Peyer's patch (tissue), 4 donors: ENCODE measurements around the gene AIG1. TPM values are rescaled to one million over a fixed set of nuclear protein-coding genes. Genes with fewer than 3 reads are reported as not detected.

ENCODE experiments used
- DNase-seq, 3 donors: peaks; one replicate each; pipeline ENCODE4 v3.0.0-alpha.2; 2017 to 2019
- H3K27ac ChIP-seq, 4 donors: fragments of 200-600 bp; sonication (generic); one replicate each; pipeline ENCODE4 v1.5.1; 2016 to 2019
- H3K27me3 ChIP-seq, 2 donors: fragments of 200-600 bp; sonication (generic); one replicate each; pipeline ENCODE4 v1.5.1; 2019
- H3K36me3 ChIP-seq, 3 donors: fragments of 200-600 bp; sonication (generic); one replicate each; pipeline ENCODE4 v1.5.1; 2016 to 2019
- H3K4me1 ChIP-seq, 4 donors: fragments of 200-600 bp; sonication (generic); one replicate each; pipeline ENCODE4 v1.5.1; 2016 to 2019
- H3K4me3 ChIP-seq, 4 donors: fragments of 200-600 bp; sonication (generic); 1 replicate in 3 of 4; 2 replicates in 1 of 4; pipeline ENCODE4 v1.5.1; 2016 to 2019; ENCODE audit warnings: mild to moderate bottlenecking in 1 of 4
- H3K9me3 ChIP-seq, 4 donors: fragments of 200-600 bp; sonication (generic); one replicate each; pipeline ENCODE4 v1.5.1; 2016 to 2019; ENCODE audit warnings: mild to moderate bottlenecking in 1 of 4
- CTCF ChIP-seq, 6 experiments: fragments of 450-650 bp in 4 of 6; fragments of 200-600 bp in 2 of 6; sonication (generic) in 1 of 6; IDR thresholded peaks; one replicate each; pipeline ENCODE4 v1.5.1; 2017 to 2019; ENCODE audit warnings: antibody characterized with exemption in 6 of 6, mild to moderate bottlenecking in 3 of 6, moderate library complexity in 1 of 6
- POLR2A ChIP-seq, 2 donors: fragments of 450-650 bp; IDR thresholded peaks; one replicate each; pipeline ENCODE4 v1.5.1; 2017; ENCODE audit warnings: antibody characterized with exemption in 2 of 2, mild to moderate bottlenecking in 2 of 2, moderate library complexity in 2 of 2
- total RNA-seq, 4 donors: library from RNA; depleted of rRNA; stranded (reverse); fragments of >200 nt; gene quantifications; one replicate each; pipeline ENCODE4 v1.1.0, GENCODE V29; 2016

AIG1 gene
- total RNA-seq, 4 donors from 2014 or later = 9.1 to 133 (median 84.9) TPM

GRCh38 chr6:143258945-143259344, 198.3 kb downstream of the AIG1 start:
- Histone ChIP-seq H3K4me3 (no peak overlapping the region), H3K27me3 (no peaks in the 10 kb centered on the region), H3K4me1 (no peaks in the 10 kb centered on the region), H3K36me3 (no peaks in the 10 kb centered on the region), H3K27ac (no peak overlapping the region), H3K9me3 (no peaks in the 10 kb centered on the region)
- TF ChIP-seq POLR2A (IDR thresholded peaks at IDR 0.05) = no peak
- no peak for TF ChIP-seq CTCF (IDR thresholded peaks at IDR 0.05)
- DNase-seq = no peak

GRCh38 chr6:143260857-143261256, 200.2 kb downstream of the AIG1 start:
- no peaks in the 10 kb centered on the region for H3K36me3 ChIP-seq
- H3K4me1 ChIP-seq = no peaks in the 10 kb centered on the region
- no peak overlapping the region for H3K27ac ChIP-seq
- no peaks in the 10 kb centered on the region for H3K9me3 ChIP-seq
- H3K27me3 ChIP-seq = no peaks in the 10 kb centered on the region
- TF ChIP-seq CTCF (IDR thresholded peaks at IDR 0.05) (no peak), POLR2A (IDR thresholded peaks at IDR 0.05) (no peak)
- no peak overlapping the region for H3K4me3 ChIP-seq
- DNase-seq = no peak

GRCh38 chr6:143261899-143262436, 201.3 kb downstream of the AIG1 start:
- Histone ChIP-seq H3K27me3 (no peaks in the 10 kb centered on the region), H3K4me3 (no peak overlapping the region), H3K27ac (no peak overlapping the region), H3K4me1 (no peaks in the 10 kb centered on the region), H3K36me3 (no peaks in the 10 kb centered on the region), H3K9me3 (no peaks in the 10 kb centered on the region)
- DNase-seq = no peak
- TF ChIP-seq CTCF (IDR thresholded peaks at IDR 0.05) = no peak
- no peak for TF ChIP-seq POLR2A (IDR thresholded peaks at IDR 0.05)

GRCh38 chr6:143262859-143263258, 202.2 kb downstream of the AIG1 start:
- no peak for TF ChIP-seq CTCF (IDR thresholded peaks at IDR 0.05)
- no peak for TF ChIP-seq POLR2A (IDR thresholded peaks at IDR 0.05)
- no peaks in the 10 kb centered on the region for H3K36me3 ChIP-seq
- no peak for DNase-seq
- no peak overlapping the region for H3K4me3 ChIP-seq
- no peak overlapping the region for H3K27ac ChIP-seq
- H3K9me3 ChIP-seq = no peaks in the 10 kb centered on the region
- H3K27me3 ChIP-seq = no peaks in the 10 kb centered on the region
- H3K4me1 ChIP-seq = no peaks in the 10 kb centered on the region

- no peaks in the 10 kb centered on the region for H3K9me3 ChIP-seq
- TF ChIP-seq CTCF (IDR thresholded peaks at IDR 0.05) (no peak), POLR2A (IDR thresholded peaks at IDR 0.05) (no peak)
- H3K36me3 ChIP-seq = no peaks in the 10 kb centered on the region
- DNase-seq = no peak
- no peaks in the 10 kb centered on the region for H3K27me3 ChIP-seq
- H3K4me1 ChIP-seq = no peaks in the 10 kb centered on the region
- no peak overlapping the region for H3K27ac ChIP-seq
- no peak overlapping the region for H3K4me3 ChIP-seq
Measured at GRCh38 chr6:143264379-143264778, 203.7 kb downstream of the AIG1 start.
